WTC11 (cell line): ENCODE data around the gene TGFBI.

ENCODE experiments used
- NR2C2 ChIP-seq: sonication (generic); formaldehyde crosslinking; IDR thresholded peaks from 2 replicates; pipeline ENCODE4 v1.8.0; 2022; ENCODE audit warnings: mild to moderate bottlenecking, missing genetic modification reagents
- SP1 ChIP-seq: sonication (generic); formaldehyde crosslinking; conservative IDR thresholded peaks from 2 replicates; pipeline ENCODE4 v1.8.1; 2022; ENCODE audit warnings: missing genetic modification reagents
- TEAD4 ChIP-seq: sonication (generic); formaldehyde crosslinking; IDR thresholded peaks from 2 replicates; pipeline ENCODE4 v1.8.0; 2022; ENCODE audit warnings: mild to moderate bottlenecking, missing genetic modification reagents
- ZBTB21 ChIP-seq: sonication (generic); formaldehyde crosslinking; IDR thresholded peaks from 2 replicates; pipeline ENCODE4 v1.8.1; 2023; ENCODE audit warnings: mild to moderate bottlenecking, missing genetic modification reagents, borderline replicate concordance
- TF ChIP-seq, protein P1 (sequence below): sonication (generic); formaldehyde crosslinking; conservative IDR thresholded peaks from 2 replicates; pipeline ENCODE4 v1.8.1; 2022; ENCODE audit warnings: mild to moderate bottlenecking, missing genetic modification reagents
- TF ChIP-seq, protein P2 (sequence below): fragments of 200-600 bp; IDR thresholded peaks from 2 replicates; pipeline ENCODE4 v1.8.0; 2022; ENCODE audit warnings: antibody characterized with exemption
- TF ChIP-seq, protein P3 (sequence below): sonication (generic); formaldehyde crosslinking; IDR thresholded peaks from 2 replicates; pipeline ENCODE4 v1.8.1; 2023; ENCODE audit warnings: mild to moderate bottlenecking, missing genetic modification reagents, moderate library complexity
- TF ChIP-seq, protein P4 (sequence below): sonication (generic); formaldehyde crosslinking; IDR thresholded peaks from 2 replicates; pipeline ENCODE4 v1.8.1; 2022; ENCODE audit warnings: low read depth, missing genetic modification reagents, borderline replicate concordance
- TF ChIP-seq, protein P5 (sequence below): sonication (generic); formaldehyde crosslinking; IDR thresholded peaks from 2 replicates; pipeline ENCODE4 v1.8.0; 2022; ENCODE audit warnings: mild to moderate bottlenecking, missing genetic modification reagents

DNA sequence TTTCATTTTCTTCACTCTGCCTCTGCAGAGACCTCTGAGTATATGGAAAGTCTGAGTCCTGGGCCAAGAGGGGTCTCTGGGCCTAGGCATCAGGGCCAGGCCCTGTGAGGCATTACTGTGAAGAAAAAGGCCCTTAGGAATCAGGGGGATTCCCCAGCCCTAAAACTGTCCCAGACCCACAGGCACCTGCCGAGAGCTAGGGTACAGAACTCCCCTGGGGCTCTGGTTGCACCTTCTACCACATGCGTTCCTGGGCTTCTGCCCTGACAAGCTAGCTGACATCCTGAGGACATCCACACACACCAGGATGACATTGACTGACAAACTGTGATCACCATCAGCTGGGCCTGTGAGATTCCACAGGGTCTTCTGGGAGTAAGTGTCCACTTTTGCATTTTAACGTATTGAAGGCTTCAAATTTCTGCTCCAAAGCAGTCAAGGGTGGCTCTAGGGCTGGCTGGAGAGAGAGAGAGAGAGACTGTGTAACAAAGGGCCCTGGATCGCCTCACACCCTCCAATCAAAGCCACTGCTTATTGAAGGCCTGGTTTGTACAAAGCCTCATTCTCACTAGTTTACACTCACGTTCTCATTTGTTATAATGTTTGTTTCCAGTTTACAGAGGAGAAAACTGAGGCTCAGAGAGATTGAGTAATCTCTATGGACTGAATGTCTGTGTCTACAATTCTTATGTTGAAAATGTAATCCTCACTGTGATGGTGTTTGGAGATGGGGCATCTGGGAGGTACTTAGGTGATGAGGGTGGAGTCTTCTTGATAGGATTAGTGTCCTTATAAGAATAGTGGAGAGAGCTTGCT, 45.1 kb downstream of the TGFBI start:
- TF ChIP-seq, protein P1, sequence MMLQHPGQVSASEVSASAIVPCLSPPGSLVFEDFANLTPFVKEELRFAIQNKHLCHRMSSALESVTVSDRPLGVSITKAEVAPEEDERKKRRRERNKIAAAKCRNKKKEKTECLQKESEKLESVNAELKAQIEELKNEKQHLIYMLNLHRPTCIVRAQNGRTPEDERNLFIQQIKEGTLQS = no peak
- TF ChIP-seq, protein P2, sequence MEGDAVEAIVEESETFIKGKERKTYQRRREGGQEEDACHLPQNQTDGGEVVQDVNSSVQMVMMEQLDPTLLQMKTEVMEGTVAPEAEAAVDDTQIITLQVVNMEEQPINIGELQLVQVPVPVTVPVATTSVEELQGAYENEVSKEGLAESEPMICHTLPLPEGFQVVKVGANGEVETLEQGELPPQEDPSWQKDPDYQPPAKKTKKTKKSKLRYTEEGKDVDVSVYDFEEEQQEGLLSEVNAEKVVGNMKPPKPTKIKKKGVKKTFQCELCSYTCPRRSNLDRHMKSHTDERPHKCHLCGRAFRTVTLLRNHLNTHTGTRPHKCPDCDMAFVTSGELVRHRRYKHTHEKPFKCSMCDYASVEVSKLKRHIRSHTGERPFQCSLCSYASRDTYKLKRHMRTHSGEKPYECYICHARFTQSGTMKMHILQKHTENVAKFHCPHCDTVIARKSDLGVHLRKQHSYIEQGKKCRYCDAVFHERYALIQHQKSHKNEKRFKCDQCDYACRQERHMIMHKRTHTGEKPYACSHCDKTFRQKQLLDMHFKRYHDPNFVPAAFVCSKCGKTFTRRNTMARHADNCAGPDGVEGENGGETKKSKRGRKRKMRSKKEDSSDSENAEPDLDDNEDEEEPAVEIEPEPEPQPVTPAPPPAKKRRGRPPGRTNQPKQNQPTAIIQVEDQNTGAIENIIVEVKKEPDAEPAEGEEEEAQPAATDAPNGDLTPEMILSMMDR = no peak
- no peak for TF ChIP-seq SP1
- no peak for TF ChIP-seq NR2C2 (CRISPR knock-in tag)
- TF ChIP-seq, protein P3, sequence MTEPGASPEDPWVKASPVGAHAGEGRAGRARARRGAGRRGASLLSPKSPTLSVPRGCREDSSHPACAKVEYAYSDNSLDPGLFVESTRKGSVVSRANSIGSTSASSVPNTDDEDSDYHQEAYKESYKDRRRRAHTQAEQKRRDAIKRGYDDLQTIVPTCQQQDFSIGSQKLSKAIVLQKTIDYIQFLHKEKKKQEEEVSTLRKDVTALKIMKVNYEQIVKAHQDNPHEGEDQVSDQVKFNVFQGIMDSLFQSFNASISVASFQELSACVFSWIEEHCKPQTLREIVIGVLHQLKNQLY = no peak
- TF ChIP-seq, protein P4, sequence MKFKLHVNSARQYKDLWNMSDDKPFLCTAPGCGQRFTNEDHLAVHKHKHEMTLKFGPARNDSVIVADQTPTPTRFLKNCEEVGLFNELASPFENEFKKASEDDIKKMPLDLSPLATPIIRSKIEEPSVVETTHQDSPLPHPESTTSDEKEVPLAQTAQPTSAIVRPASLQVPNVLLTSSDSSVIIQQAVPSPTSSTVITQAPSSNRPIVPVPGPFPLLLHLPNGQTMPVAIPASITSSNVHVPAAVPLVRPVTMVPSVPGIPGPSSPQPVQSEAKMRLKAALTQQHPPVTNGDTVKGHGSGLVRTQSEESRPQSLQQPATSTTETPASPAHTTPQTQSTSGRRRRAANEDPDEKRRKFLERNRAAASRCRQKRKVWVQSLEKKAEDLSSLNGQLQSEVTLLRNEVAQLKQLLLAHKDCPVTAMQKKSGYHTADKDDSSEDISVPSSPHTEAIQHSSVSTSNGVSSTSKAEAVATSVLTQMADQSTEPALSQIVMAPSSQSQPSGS (CRISPR knock-in tag) = no peak
- TF ChIP-seq TEAD4 (CRISPR knock-in tag) = no peak
- TF ChIP-seq, protein P5, sequence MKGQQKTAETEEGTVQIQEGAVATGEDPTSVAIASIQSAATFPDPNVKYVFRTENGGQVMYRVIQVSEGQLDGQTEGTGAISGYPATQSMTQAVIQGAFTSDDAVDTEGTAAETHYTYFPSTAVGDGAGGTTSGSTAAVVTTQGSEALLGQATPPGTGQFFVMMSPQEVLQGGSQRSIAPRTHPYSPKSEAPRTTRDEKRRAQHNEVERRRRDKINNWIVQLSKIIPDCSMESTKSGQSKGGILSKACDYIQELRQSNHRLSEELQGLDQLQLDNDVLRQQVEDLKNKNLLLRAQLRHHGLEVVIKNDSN (CRISPR knock-in tag) = no peak
- no peak for TF ChIP-seq ZBTB21 (CRISPR knock-in tag)
